Thoracic aorta (tissue), 2 donors: ENCODE data around the gene KRTAP11-1. TPM values are rescaled to one million over a fixed set of nuclear protein-coding genes. Genes with fewer than 3 reads are reported as not detected.

Source experiments
- ATAC-seq: fragments of 150-250 bp; one replicate; pipeline ENCODE4 v1.8.0; 2017; ENCODE audit warnings: low read depth; ENCODE audit not compliant: insufficient number of reproducible peaks, low FRiP score
- DNase-seq: peaks from one replicate; pipeline ENCODE4 v3.0.0-alpha.2; 2020; ENCODE audit warnings: low spot score
- H3K27ac ChIP-seq, 2 donors: fragments of 200-600 bp; sonication (generic); 1 replicate in 1 of 2; 2 replicates in 1 of 2; pipeline ENCODE4 v1.5.1; 2016; ENCODE audit warnings: mild to moderate bottlenecking in 2 of 2, moderate library complexity in 2 of 2
- H3K27me3 ChIP-seq: fragments of 200-600 bp; sonication (generic); replicated peaks from 2 replicates; pipeline ENCODE4 v1.6.0; 2016; ENCODE audit warnings: mild to moderate bottlenecking; ENCODE audit not compliant: insufficient read depth
- H3K36me3 ChIP-seq: fragments of 200-600 bp; sonication (generic); one replicate; pipeline ENCODE4 v1.5.1; 2016
- H3K4me1 ChIP-seq, 2 donors: fragments of 200-600 bp; sonication (generic); 1 replicate in 1 of 2; 2 replicates in 1 of 2; pipeline versions ENCODE4 v1.5.1 to v1.6.0; 2016; ENCODE audit warnings: low read depth in 2 of 2, mild to moderate bottlenecking in 1 of 2; ENCODE audit not compliant: control insufficient read depth in 1 of 2
- H3K4me3 ChIP-seq: fragments of 200-600 bp; sonication (generic); 2 replicates; pipeline ENCODE4 v1.5.1; 2016; ENCODE audit warnings: mild to moderate bottlenecking
- H3K9me3 ChIP-seq: fragments of 200-600 bp; sonication (generic); 2 replicates; pipeline ENCODE4 v1.5.1; 2016
- total RNA-seq, 2 donors: library from RNA; depleted of rRNA; stranded (reverse); fragments of >200 nt; gene quantifications; one replicate each; pipeline versions ENCODE4 v1.1.0 to v1.2.3, GENCODE V29; 2016
- TF ChIP-seq, protein P1 (sequence below): fragments of 200-600 bp; sonication (generic); IDR thresholded peaks from one replicate; pipeline ENCODE4 v1.5.1; 2019; ENCODE audit warnings: antibody characterized with exemption

The KRTAP11-1 gene, protein sequence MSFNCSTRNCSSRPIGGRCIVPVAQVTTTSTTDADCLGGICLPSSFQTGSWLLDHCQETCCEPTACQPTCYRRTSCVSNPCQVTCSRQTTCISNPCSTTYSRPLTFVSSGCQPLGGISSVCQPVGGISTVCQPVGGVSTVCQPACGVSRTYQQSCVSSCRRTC
- not detected for total RNA-seq

DNA sequence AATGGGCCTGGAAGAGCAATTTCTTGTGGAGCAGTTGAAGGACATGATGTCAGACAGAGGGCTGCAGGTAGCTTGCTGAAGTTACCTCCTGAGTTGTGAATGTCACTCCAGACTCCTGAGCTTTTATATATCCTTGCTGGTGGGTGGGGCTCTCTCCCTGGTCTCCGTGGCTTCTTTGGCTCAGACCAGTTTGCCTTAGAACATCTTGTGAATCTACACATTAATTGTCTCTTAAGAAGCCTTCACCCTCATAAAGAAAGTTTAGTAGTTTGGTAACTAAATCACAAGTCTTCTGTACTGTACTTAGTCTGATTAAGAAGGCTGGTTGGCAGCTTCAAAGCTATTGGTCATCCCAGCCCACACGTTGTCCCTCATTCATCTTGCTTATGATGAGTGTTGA lies at the start of gene KRTAP11-1:
Gene KRTAP11-1, minus strand, starts transcription at position 101 of the 400 bp plus-strand sequence. Its CDS starts 56 bp downstream, at position 45.
- H3K4me1 ChIP-seq = no peaks in the 10 kb centered on the region
- DNase-seq (no peak), ATAC-seq (no peak)
- no peaks in the 10 kb centered on the region for H3K36me3 ChIP-seq
- no peak within 1 kb of the TSS for H3K4me3 ChIP-seq
- no peaks in the 10 kb centered on the region for H3K9me3 ChIP-seq
- H3K27ac ChIP-seq = no peak within 1 kb of the TSS
- H3K27me3 ChIP-seq = no peaks in the 10 kb centered on the region
- TF ChIP-seq, protein P1, sequence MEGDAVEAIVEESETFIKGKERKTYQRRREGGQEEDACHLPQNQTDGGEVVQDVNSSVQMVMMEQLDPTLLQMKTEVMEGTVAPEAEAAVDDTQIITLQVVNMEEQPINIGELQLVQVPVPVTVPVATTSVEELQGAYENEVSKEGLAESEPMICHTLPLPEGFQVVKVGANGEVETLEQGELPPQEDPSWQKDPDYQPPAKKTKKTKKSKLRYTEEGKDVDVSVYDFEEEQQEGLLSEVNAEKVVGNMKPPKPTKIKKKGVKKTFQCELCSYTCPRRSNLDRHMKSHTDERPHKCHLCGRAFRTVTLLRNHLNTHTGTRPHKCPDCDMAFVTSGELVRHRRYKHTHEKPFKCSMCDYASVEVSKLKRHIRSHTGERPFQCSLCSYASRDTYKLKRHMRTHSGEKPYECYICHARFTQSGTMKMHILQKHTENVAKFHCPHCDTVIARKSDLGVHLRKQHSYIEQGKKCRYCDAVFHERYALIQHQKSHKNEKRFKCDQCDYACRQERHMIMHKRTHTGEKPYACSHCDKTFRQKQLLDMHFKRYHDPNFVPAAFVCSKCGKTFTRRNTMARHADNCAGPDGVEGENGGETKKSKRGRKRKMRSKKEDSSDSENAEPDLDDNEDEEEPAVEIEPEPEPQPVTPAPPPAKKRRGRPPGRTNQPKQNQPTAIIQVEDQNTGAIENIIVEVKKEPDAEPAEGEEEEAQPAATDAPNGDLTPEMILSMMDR = no peak

DNA sequence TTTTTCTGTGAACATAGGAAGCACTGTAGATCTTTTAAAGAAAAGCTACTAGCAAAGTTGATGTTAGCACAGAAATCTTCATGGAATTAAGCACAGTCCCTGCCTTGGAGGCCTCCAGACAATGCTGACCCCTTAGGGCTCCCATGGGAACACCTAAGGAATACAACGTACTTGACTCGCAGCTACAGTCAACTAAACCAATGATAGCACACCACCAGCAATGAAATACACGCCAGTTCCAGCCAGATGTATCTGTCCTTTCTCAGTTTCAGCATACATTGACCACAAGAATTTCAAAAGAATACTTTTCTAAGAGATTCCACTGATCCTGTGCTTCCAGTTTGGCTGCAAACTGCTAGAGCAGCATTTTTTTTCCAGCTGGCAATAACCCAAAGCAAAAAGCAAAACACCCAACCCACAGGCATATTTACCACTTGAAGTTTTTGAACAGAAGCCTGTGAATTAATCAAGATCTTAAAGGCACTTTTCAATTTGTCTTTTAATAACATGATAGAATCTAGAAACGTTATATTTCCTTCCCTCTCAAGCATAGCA lies 42.8 kb upstream of the KRTAP11-1 start:
- TF ChIP-seq, protein P1 = no peak
- no peak for DNase-seq
- no peaks in the 10 kb centered on the region for H3K9me3 ChIP-seq
- H3K36me3 ChIP-seq = no peaks in the 10 kb centered on the region
- ATAC-seq = no peak
- no peaks in the 10 kb centered on the region for H3K4me1 ChIP-seq
- no peaks in the 10 kb centered on the region for H3K27me3 ChIP-seq
- no peak overlapping the region for H3K27ac ChIP-seq
- no peak overlapping the region for H3K4me3 ChIP-seq

DNA sequence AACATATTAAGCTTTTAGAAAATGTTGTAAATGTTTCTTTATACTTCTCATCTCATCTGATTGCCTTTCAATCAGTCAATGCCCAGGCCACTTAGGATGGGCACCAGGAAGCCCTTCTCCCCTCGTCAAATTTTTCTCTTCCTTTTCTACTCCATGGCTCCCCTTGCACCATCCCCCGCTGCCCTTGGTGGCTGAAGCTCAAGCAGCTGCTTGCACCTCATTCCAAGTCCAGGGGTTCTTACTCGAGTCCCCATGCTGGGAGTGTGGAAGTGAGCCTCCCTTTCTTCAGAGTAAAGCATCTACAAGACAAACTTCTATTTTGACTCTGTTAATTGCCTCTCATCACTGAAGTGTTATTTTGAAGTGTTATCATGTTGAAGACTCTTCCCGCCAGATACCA lies 39.7 kb upstream of the KRTAP11-1 start:
- H3K27me3 ChIP-seq = no peaks in the 10 kb centered on the region
- H3K27ac ChIP-seq = no peak overlapping the region
- H3K36me3 ChIP-seq = no peaks in the 10 kb centered on the region
- no peak for DNase-seq
- H3K4me3 ChIP-seq = no peak overlapping the region
- H3K4me1 ChIP-seq = no peaks in the 10 kb centered on the region
- TF ChIP-seq, protein P1 = no peak
- ATAC-seq = no peak
- H3K9me3 ChIP-seq = no peaks in the 10 kb centered on the region

DNA sequence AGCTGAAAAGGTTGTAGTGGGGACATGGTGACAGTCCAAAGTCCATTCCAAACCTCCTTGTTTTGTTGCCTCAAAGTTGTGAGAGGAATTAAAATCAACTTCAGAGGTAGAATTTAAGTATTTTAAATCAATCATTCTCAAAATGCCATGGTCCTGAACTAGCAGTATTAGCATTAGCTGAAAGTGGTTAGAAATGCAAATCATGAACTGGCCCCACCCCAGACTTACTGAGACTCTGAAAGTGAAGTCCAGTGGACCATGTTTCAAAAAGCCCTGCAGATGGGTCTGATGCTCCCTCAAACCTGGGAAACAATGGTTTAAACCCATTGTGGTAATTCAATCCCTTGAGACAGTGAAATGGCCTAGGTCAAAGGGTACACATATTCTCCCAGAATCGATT lies 36.2 kb upstream of the KRTAP11-1 start:
- Histone ChIP-seq H3K36me3 (no peaks in the 10 kb centered on the region), H3K9me3 (no peaks in the 10 kb centered on the region), H3K27ac (no peak overlapping the region), H3K4me1 (no peaks in the 10 kb centered on the region), H3K27me3 (no peaks in the 10 kb centered on the region), H3K4me3 (no peak overlapping the region)
- ATAC-seq (no peak), DNase-seq (no peak)
- TF ChIP-seq, protein P1 = no peak

DNA sequence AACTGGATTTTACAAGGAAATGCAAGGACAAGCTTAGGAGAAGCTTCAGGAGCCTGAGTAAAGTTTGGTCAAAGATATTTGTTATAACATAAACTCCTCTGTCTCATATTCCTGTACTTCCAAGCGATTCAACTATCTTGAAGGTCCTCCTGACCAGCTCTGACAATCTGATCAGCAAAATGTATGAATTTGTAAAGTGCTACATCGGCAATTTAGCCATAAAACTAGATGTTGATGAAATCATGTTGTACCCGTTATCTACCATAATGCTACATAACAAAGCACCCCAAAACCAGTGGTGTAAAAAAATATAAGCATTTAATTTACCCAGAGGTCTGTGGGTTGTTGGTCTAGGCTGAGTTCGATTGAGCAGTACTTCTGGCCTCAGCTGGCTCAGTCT lies 19.5 kb upstream of the KRTAP11-1 start:
- no peaks in the 10 kb centered on the region for H3K36me3 ChIP-seq
- TF ChIP-seq, protein P1 = no peak
- H3K9me3 ChIP-seq = no peaks in the 10 kb centered on the region
- no peak overlapping the region for H3K4me3 ChIP-seq
- no peaks in the 10 kb centered on the region for H3K27me3 ChIP-seq
- ATAC-seq (no peak), DNase-seq (no peak)
- H3K4me1 ChIP-seq = no peaks in the 10 kb centered on the region
- H3K27ac ChIP-seq = no peak overlapping the region
